OCI-M2 (cell line): ENCODE data around the gene GALNT2.

Source experiments
- DNase-seq: peaks from one replicate; lab custom pipeline; 2025; ENCODE audit not compliant: unreplicated experiment; lab: John Stamatoyannopoulos, UW

GALNT2 gene

GRCh38 chr1:230204842-230205241 lies 137.8 kb downstream of the GALNT2 start:
- DNase-seq: no peak

- DNase-seq: peak; percentile 3
Measured at GRCh38 chr1:230205719-230206198, 138.7 kb downstream of the GALNT2 start.

DNA sequence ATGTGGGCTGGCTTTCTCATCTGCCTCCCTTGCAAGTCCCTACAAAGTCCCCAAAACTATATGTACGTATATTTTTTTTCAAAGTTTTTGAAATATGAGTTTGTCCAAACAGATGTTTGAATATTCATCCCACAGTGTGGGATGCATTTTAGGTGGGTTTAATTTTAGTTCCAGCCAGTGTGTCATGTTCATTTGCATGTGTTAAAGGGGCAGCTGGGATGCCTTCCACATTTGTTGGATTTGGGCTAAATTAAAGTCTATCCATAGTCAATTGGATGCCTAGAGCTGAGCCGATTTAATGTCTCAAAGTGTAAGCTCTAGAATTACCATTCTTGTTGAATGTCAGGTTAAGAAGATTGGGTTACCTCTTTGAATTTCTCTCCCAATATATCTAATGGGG lies 139.2 kb downstream of the GALNT2 start:
- DNase-seq: no peak

DNA sequence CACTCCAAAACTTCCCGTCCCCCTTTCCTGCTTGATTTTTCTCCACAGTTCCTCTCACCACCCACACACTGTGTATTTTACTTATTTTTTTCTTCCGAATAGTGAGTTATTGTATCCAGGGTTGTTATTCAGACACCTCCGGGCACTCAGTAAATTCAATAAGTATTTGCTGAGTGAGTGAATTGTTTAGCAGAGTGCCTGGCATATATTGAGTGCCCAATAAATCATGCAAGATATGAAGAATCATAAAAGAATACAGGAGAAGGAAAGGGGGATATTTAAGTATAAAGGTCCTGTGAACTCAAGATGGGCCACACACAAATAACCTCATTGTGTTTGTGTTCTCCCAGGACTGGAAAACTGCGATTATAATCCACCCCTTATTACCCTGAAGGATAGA lies 139.9 kb downstream of the GALNT2 start:
- no peak for DNase-seq

DNA sequence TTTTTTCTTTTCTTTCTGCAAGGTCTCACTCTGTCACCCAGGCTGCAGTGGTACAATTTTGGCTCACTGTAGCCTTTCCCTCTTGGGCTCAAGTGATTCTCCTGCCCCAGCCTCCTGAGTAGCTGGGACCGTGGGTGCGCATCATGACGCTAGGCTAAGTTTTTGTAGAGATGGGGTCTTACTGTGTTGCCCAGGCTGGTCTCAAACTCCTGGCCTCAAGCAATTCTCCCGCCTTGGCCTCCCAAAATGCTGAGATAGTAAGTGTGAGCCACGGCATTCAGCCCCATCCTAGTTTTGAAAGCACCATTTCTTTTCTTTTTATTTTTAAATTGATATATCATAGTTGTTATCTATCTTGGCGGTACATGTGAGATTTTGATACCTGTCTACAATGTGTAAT lies 140.6 kb downstream of the GALNT2 start:
- DNase-seq: no peak

- DNase-seq: no peak
Measured at GRCh38 chr1:230208619-230209261, 141.7 kb downstream of the GALNT2 start.

DNA sequence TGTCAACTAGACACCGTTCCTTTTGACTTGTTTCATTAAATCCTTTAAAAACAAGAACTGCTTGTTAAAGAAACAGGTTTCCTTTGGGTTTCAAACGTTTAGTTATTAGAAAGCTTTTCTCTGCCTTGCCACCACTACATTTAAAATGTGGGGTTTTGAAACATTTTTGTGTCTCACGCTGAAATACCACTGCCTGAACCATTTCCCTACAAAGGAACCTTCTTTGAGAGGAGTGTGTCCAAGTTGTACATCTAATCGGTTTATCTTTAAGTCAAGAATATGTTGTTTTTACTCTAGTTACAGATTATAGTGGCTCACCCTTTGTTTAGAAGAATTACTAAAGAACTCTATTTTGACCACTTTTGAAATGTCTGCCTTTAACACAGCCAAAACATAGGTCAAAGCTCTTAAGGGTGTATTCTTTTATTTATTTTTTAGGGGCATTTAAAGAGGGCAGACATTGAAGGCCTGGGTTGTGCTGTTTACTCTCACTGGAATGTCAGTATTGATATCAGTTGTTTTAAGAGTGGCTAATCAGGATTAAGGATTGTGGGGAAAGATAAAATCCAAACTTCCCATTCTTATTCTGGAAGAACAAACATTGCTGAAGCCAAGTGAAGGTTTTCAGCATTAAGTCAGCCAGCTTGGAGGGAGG lies 143.4 kb downstream of the GALNT2 start:
- DNase-seq: no peak

GRCh38 chr1:230210981-230211336 lies 143.9 kb downstream of the GALNT2 start:
- DNase-seq: no peak

DNA sequence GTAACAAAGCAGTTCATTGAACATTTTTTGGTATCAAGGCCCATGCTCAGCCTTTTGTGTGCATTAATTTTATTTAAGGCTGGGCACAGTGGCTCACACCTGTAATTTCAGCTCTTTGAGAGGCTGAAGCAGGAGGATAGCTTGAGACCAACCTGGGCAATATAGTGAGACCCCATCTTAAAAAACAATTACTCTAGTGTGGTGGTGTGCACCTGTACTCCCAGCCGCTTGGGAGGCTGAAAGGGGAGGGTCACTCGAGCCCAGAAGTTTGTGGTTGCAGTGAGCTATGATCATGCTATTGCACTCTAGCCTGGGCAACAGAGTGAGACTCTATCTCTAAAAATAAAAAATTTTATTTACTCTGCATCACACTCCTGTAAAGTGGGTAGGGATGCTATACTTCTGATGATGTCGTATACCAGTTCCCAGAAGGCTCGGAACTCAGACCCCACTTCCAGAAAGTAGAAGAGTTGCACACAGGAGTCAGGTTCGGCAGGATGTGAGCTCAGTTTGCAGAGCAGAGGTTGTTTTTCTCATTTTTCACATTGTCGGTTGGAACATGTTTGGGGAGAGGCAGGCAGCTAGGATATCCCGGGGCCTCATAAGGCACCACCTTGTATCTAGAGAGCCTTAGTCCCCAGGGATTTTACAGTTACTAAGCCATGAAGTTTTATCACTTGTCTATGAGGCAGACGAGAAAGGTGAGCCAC lies 144.6 kb downstream of the GALNT2 start:
- DNase-seq: no peak

GRCh38 chr1:230212405-230212936 lies 145.4 kb downstream of the GALNT2 start:
- no peak for DNase-seq

GRCh38 chr1:230215031-230215430 lies 148.0 kb downstream of the GALNT2 start:
- DNase-seq: no peak

GRCh38 chr1:230215529-230215928 lies 148.5 kb downstream of the GALNT2 start:
- DNase-seq: no peak

DNA sequence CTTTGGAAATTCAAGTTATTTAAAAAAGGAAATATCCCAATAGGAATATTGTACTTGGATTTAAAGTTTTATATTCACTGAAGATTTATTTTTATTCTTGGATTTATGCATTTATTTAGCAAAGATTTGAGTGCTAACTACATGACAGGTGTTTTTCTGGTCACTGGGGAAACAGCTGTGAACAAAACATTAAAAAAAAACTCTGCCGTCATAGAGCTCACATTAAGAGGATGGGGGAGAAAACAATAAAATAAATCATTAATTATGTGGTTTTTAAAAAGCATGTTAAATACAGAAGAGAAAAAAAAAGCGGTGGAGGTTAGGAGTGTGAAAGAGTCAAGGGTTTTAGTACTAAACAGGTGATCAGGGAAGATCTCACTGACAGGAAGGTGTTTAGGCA lies 149.9 kb downstream of the GALNT2 start:
- no peak for DNase-seq

DNA sequence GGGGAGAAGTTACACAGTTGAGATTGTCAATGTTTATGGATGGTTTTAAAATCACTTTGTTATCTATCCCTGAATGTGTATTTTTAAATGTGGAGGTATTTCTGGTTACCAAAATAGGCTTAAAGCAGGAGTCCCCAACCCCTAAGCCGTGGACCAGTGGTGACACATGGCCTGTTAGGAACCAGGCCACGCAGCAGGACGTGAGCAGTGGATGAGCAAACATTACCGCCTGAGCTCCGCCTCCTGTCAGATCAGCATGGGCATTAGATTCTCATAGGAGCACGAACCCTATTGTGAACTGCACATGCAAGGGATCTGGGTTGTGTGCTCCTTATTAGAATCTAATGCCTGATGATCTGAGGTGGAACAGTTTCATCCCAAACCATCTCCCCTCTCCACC lies 151.6 kb downstream of the GALNT2 start:
- DNase-seq: no peak

GRCh38 chr1:230219174-230220067 lies 152.4 kb downstream of the GALNT2 start:
- no peak for DNase-seq

- no peak for DNase-seq
Measured at GRCh38 chr1:230220478-230220877, 153.4 kb downstream of the GALNT2 start.

GRCh38 chr1:230220907-230221306 lies 153.9 kb downstream of the GALNT2 start:
- no peak for DNase-seq

GRCh38 chr1:230222678-230223077 lies 155.6 kb downstream of the GALNT2 start:
- no peak for DNase-seq

GRCh38 chr1:230224101-230224960 lies 157.3 kb downstream of the GALNT2 start:
- no peak for DNase-seq
